GM12892 (cell line): ENCODE data around the gene TUT7. TPM values are rescaled to one million over a fixed set of nuclear protein-coding genes. Genes with fewer than 3 reads are reported as not detected.
A peak's percentile ranks its signal among the peaks of the same experiment; 100 is the strongest.
"Not testable (repeated sequence)": the region's sequence is repeated elsewhere in the genome, so short reads cannot be mapped to it uniquely, and the experiment has no call there.

ENCODE experiments used
- DNase-seq: peaks from one replicate; pipeline ENCODE4 v3.0.0; 2011; ENCODE audit not compliant: insufficient read length
- FAIRE-seq: peaks from 2 replicates; lab custom pipeline; 2011; peaks lifted over from hg19 to GRCh38; lab: Jason Lieb, UNC
- POLR2A ChIP-seq: IDR thresholded peaks from 2 replicates; pipeline ENCODE4 v1.6.1; 2011; ENCODE audit warnings: low read depth, low read length, control low read depth
- POLR2AphosphoS5 ChIP-seq: IDR thresholded peaks from 2 replicates; pipeline ENCODE4 v1.6.1; 2011; ENCODE audit warnings: low read depth, low read length, control low read depth
- TAF1 ChIP-seq: IDR thresholded peaks from 2 replicates; pipeline ENCODE4 v1.6.1; 2011; ENCODE audit warnings: low read depth, mild to moderate bottlenecking, control low read depth, low read length, borderline replicate concordance
- polyA plus RNA-seq: library from polyadenylated mRNA; unstranded; fragments of >200 nt; gene quantifications from one replicate; pipeline ENCODE4 v1.2.1, GENCODE V29; 2012; ENCODE audit warnings: missing spikeins, inconsistent platforms; ENCODE audit not compliant: missing spikeins

TUT7 gene
- polyA plus RNA-seq: 21.9 TPM

GRCh38 chr9:86354011-86354817, at the start of gene TUT7:
Gene TUT7 (minus strand): TSS chr9:86354410. CDS start chr9:86353199, 1,211 bp downstream.
- TF ChIP-seq TAF1 (no peak), POLR2AphosphoS5 (peak; percentile 64; the same call in 1 of the 2 replicates), POLR2A (peak; percentile 70; the same call in 1 of the 2 replicates)
- DNase-seq (peak; percentile 83), FAIRE-seq (peak; percentile 92)

- TF ChIP-seq TAF1 (no peak), POLR2AphosphoS5 (no peak), POLR2A (no peak)
- no peak for FAIRE-seq
- no peak for DNase-seq
Measured at GRCh38 chr9:86402591-86402990, 48.4 kb upstream of the TUT7 start.

GRCh38 chr9:86396412-86396811, 42.2 kb upstream of the TUT7 start:
- FAIRE-seq (no peak), DNase-seq (no peak)
- no peak for TF ChIP-seq TAF1
- no peak for TF ChIP-seq POLR2A
- TF ChIP-seq POLR2AphosphoS5: no peak

- FAIRE-seq, DNase-seq: not testable (repeated sequence)
Measured at GRCh38 chr9:86390184-86390583, 36.0 kb upstream of the TUT7 start.

- DNase-seq (no peak), FAIRE-seq (no peak)
- no peak for TF ChIP-seq TAF1
- TF ChIP-seq POLR2A: no peak
- no peak for TF ChIP-seq POLR2AphosphoS5
Measured at GRCh38 chr9:86389628-86390027, 35.4 kb upstream of the TUT7 start.

- TF ChIP-seq TAF1 (no peak), POLR2A (no peak), POLR2AphosphoS5 (no peak)
- DNase-seq: no peak
- FAIRE-seq: no peak
Measured at GRCh38 chr9:86387376-86387775, 33.2 kb upstream of the TUT7 start.

GRCh38 chr9:86383000-86383399, 28.8 kb upstream of the TUT7 start:
- DNase-seq, FAIRE-seq: not testable (repeated sequence)

- FAIRE-seq (no peak), DNase-seq (no peak)
- no peak for TF ChIP-seq POLR2AphosphoS5
- no peak for TF ChIP-seq POLR2A
Measured at GRCh38 chr9:86376016-86376415, 21.8 kb upstream of the TUT7 start.

GRCh38 chr9:86369810-86370209, 15.6 kb upstream of the TUT7 start:
- TF ChIP-seq POLR2AphosphoS5: no peak
- TF ChIP-seq TAF1: no peak
- TF ChIP-seq POLR2A: no peak
- FAIRE-seq: no peak

GRCh38 chr9:86368871-86369521, 14.8 kb upstream of the TUT7 start:
- FAIRE-seq: no peak
- DNase-seq: no peak
- TF ChIP-seq TAF1 (no peak), POLR2AphosphoS5 (no peak), POLR2A (no peak)

More at GRCh38 chr9:86369810-86370209, 15.6 kb upstream of the TUT7 start:
- no peak for DNase-seq

GRCh38 chr9:86361176-86361575, 7.0 kb upstream of the TUT7 start:
- no peak for DNase-seq
- TF ChIP-seq POLR2A (no peak), TAF1 (no peak), POLR2AphosphoS5 (no peak)
- no peak for FAIRE-seq
